Fibroblast of the conjunctiva (primary cell): ENCODE measurements around the gene IFITM2.
"Not testable (repeated sequence)": the region's sequence is repeated elsewhere in the genome, so short reads cannot be mapped to it uniquely, and the experiment has no call there.

ENCODE experiments used
- DNase-seq: peaks from one replicate; pipeline ENCODE4 v3.0.0-alpha.2; 2010; ENCODE audit warnings: low read depth

Gene IFITM2

DNA sequence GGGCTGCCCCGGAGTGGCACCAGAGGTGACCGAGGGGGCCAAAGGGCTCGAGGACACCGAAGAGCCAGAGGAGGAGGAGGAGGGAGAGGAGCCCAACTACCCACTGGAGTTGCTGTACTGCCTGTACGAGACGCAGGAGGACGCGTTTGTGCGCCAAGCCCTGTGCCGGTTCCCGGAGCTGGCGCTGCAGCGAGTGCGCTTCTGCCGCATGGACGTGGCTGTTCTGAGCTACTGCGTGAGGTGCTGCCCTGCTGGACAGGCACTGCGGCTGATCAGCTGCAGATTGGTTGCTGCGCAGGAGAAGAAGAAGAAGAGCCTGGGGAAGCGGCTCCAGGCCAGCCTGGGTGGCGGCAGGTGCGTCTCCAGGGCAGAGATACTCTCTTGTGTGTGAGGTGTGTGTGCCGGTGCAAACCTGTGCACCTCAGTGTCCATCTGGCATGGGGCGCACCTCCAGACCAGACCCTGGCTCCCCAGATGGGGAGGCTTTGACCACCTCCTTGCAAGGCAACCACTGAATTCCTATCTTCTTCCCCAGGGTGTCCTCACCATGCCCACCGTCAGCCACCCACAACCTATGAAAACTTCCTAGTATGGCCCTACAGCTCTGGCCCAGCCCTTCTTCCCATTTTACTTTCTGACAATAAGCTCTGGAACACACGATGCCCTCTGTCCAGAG is 26.0 kb upstream of the IFITM2 start:
- DNase-seq, result no peak

DNA sequence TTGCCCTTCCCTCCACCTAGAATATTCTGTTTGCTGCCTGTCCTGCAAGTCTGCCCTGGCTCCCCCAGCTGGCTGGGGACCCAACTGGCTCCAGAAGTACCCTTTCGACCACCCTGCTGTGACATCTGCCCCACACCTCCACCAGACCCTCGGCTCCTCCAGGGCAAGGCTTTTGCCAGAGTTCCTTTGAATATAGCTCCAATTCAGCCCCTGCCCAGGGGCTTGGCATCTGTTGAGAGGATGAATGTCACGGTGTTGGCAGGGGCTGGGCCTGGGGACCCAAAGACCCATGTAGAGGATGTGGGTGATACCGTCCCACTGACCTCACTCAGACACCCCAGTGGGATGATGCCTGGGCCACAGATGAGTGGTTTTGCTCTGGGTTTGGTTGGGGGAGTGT is 25.4 kb upstream of the IFITM2 start:
- no peak for DNase-seq

DNA sequence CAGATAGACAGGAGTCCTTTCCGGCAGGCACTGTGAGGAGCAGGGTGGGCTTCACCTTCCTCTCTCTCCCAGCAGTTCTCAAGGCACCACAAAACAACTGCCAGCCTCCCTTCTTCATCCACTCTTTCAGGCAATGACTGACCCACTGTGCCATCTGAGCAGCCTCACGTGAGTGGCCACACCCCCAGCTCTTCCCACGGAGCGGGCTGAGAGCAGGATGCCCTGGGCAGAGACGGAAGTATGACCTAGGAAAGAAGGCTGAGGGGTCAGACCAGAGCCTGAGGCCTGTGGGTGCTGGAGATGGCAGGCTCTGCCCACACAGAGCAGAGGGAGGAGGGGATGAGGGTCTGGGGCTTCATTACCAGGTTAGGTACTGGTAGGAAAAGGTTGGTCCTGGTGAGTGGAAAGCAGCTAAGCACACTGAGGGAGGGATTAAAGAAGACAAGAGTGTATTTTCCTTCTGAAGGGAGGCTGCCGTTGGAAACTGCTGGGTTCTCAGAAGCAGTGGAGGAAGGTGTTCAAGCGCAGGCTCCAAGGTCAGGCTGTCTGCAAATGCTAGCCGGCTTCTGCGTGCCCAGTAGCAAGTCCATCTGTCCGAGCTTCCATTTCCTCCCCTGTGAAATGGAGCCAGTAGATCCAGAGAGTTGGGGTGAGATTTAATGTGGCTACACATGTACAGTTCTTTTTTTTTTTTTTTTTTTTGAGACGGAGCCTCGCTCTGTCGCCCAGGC is 24.8 kb upstream of the IFITM2 start:
- no peak for DNase-seq

DNA sequence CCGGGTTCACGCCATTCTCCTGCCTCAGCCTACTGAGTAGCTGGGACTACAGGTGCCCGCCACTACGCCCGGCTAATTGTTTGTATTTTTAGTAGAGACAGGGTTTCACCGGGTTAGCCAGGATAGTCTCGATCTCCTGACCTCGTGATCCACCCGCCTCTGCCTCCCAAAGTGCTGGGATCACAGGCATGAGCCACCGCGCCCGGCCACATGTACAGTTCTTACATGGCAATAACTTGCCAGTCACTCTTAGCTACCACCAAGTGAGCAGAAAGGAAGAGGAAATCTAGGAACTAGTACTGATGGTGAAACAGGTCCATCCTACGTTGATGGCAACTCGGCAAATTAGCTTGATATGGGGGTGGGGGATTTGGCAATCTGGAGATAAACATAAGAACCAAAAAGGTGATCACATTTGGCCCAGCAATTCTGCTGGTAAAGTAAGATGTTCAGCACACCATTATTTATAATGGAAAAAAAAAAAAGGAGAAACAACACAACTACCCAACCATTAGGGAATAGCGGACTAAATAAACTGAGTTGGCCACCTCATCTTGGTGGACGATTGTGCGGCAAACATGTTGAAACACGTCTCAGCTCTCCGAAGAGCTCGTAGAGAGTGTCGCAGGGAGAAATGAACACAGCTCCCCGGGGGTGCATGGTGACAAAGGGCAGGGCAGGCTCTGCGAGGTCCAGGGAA is 24.1 kb upstream of the IFITM2 start:
- DNase-seq, result no peak

DNA sequence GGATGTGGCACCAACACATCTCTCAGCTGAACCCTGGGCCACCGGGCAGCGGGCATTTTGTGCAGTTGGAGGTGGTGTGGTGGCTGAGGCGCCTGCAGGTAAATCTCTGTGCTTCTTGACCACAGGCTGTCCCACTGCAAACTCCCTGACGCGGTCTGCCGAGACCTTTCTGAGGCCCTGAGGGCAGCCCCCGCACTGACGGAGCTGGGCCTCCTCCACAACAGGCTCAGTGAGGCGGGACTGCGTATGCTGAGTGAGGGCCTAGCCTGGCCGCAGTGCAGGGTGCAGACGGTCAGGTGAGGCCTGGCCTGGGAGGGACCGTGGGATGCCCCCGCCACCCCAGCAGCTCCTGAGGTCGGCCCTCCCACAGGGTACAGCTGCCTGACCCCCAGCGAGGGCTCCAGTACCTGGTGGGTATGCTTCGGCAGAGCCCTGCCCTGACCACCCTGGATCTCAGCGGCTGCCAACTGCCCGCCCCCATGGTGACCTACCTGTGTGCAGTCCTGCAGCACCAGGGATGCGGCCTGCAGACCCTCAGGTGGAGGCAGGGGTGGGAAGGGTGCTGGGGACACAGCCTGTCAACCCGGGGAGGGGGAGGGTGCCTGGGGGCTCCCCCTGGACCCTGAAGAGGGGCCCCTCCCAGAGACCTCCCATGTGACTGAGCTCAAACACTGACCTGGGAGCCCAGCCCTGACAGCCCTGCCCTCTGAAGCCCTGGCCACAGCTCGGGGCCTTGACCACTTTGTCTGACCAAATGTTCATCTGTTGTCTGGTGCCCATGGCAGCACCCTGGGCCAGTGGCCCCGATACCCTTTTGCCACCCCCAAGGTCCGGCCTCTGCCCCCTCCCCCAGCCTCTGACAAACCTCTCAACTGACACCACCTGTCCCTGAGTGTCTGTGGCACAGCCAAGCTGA is 23.3 kb upstream of the IFITM2 start:
- DNase-seq, result no peak

DNA sequence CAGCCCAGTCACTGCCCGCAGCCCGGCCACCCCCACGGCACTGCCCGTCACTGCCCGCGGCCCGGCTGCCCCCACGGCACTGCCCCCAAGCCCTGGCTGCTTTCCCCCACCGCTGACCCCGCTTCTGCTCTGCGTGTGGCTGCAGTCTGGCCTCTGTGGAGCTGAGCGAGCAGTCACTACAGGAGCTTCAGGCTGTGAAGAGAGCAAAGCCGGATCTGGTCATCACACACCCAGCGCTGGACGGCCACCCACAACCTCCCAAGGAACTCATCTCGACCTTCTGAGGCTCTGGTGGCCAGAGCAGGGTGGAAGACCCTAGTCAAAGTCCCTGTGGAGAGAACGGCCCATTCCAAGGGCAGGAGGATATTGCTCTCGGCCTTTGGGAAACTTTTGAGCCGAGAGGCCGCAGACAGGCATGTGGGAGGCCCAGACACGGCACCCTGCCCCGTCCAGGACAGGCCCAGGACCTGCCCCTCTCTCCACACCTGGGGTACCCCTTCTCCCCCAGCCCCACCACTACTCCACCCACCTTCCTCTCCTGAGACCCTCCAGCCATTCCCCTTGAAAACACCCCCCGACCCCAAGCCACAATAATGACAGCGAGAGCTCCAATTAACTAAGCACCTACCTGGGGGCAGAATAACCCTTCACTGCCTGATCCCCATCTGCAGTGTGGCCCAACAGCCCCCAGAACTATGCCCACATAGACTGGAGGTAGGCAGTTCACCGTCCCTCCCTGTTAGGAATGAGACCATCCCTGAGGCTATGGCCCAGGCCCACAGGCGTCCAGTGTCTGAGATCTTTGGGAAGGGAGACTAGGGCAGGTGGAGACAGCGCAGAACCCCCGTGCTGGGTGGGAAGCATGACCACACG is 22.4 kb upstream of the IFITM2 start:
- no peak for DNase-seq

DNA sequence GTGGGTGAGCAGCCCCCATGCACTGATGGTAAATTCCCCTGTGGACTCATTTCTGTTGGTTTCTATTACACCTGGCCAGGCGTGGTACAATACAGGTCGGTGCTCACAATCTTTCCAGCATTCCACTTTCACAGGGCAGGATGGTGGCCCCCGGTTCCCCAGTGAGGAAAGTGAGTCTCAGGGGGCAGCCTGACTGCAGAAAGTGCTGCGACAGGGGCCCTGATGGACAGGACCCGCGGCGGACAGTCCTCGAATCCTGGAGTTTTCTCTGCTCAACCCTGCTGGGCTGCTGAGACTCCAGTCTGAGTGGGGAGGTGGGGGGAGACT is 21.8 kb upstream of the IFITM2 start:
- no peak for DNase-seq

DNA sequence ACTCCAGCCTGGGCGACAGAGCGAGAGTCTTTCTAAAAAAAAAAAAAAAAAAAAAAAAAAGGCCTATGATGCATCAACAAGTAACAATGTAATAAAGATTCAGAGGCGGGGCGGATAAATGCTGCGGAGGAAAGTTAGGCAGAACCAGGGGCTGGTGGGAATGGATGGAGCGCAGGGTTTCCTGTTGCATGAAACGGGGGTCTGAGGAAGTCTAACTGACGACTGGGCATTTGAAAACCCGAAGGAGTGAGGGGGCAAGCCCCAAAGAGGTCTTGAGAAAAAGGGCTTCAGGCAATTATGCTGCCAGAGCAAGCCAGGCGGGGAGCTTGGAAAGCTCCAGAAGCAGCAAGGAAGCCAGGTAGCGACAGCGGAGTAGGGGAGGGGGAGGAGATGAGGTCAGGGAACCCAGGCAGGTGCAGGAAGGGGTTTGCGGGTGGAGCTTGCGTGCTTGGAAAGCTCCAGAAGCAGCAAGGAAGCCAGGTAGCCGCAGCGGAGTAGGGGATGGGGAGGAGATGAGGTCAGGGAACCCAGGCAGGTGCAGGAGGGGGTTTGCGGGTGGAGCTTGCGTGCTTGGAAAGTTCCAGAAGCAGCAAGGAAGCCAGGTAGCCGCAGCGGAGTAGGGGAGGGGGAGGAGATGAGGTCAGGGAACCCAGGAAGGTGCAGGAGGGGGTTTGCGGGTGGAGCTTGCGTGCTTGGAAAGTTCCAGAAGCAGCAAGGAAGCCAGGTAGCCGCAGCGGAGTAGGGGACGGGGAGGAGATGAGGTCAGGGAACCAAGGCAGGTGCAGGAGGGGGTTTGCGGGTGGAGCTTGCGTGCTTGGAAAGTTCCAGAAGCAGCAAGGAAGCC is 20.4 kb upstream of the IFITM2 start:
- not testable (repeated sequence) for DNase-seq

DNA sequence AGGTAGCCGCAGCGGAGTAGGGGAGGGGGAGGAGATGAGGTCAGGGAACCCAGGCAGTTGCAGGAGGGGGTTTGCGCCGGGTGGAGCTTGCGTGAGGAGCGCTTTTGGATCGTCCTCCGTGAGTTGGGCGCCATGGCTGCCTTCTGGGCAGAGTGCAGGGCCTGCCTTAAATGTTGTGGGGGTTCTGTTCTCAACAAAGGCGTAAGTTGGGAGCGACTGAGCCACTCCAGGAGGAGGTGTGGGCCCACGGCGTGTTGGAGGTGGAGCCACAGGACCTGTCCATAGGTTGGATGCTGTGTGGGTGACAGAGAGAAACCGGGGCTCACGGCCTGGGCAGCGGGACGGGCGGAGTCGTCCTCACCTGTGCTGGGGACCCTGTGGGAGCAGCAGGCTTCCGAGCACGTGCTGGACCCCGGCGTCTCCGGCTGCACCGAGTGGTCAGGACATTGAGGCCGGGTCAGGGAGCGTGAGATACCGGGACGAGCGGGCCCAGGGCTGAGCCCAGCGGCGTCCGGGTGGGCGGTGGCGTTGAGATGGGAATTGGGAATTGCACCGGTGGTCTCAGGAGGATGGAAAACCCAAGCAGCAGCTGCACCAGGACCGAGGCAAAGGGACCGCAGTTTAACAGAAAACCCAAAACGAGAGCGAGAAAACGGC is 19.7 kb upstream of the IFITM2 start:
- DNase-seq, result no peak

DNA sequence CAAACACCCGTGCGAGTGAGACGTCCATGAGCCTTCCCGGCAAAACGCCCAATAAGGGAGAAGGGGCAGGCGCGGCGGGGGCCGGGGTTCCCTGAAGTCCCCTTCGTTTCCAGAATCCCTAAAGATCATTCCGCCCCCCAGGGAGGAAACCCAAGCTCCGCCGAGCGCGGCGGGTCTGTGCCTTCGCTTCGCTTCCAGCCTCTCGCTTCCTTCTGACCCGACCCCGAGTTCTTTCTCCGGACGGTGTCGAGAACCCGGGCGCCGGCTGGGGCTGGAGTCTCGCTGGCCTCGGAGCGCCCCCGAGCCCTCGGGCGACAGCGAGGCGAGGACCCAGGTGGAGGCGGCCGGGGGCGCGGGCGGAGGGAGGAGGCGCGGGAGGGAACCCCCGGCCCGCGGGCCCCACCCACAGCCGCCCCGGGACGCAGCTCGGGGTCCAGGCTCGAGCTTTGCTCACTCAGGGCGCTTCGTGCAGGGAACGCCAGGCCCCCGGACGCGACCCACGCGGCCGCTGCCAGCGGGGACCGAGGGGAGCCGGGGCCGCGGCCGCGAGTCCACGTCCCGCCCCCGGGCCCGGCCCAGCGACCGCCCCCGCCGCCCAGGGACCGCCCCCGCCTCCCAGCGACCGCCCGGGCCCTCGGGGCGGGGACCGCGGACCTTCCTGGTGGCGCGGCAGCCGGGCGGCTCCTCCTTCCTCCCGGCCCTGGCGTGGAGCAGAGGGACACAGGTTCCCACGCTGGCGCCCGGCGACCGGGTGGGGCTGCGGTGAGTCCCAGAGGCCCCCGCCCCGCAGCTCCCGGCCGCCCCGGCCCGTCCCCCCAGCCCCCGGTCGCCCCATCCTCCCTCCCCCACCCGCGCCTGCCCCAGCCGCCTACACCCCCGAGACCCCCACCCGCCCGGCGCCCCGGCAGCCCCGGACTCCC is 18.9 kb upstream of the IFITM2 start, which contains the start of gene PGGHG:
Gene PGGHG (plus strand): TSS at position 649 of the 920 bp plus-strand sequence. CDS start 691 bp downstream, outside the sequence.
- no peak for DNase-seq

DNA sequence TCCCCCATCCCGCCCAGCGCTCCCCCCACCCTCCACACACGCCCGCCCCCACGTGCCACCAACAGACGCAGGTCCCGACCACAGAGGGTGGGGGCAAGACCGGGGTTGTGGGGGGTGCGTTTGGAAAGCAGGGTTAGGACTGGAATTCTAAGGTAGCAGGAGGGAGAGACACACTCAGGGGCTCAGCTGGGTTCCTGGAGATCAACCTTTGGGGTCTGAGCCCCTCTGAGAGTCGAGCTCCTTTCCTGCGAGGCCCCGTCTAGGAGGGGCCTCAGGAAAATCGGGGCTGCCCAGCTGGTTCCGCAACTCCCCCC is 18.3 kb upstream of the IFITM2 start:
- no peak for DNase-seq

DNA sequence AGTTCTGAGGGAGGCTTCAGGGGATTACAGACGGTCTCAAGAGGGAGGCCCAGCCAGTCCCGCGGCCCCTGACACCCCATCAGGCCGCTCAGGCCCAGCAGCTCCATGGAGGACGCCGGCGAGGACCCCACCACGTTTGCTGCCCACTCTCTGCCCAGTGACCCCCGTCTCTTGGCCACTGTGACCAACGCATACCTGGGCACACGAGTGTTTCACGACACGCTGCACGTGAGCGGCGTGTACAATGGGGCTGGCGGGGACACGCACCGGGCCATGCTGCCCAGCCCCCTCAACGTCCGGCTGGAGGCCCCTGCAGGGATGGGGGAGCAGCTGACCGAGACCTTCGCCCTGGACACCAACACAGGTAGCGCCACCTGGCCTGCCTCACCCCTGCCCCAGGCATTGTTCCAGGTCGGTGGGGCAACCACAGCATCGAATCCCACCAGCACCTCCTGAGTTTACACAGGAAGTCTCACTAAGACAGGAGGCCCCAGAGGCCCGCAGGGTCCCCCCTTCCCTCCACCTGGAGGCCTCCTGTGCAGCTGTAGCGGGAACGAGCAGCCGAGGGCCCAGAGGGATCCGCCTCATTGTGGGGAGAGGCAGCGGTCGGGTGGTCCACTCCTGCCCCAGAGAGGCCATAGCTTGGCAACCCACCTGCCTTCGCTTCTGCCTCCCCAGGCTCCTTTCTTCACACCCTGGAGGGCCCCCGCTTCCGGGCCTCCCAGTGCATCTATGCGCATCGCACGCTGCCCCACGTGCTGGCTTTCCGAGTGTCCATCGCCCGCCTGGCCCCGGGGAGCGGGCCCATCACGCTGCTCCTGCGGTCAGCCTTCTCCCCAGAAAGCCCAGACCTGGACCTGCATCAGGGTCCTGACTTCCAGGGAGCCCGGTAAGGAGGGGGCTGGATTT is 17.6 kb upstream of the IFITM2 start:
- no peak for DNase-seq

DNA sequence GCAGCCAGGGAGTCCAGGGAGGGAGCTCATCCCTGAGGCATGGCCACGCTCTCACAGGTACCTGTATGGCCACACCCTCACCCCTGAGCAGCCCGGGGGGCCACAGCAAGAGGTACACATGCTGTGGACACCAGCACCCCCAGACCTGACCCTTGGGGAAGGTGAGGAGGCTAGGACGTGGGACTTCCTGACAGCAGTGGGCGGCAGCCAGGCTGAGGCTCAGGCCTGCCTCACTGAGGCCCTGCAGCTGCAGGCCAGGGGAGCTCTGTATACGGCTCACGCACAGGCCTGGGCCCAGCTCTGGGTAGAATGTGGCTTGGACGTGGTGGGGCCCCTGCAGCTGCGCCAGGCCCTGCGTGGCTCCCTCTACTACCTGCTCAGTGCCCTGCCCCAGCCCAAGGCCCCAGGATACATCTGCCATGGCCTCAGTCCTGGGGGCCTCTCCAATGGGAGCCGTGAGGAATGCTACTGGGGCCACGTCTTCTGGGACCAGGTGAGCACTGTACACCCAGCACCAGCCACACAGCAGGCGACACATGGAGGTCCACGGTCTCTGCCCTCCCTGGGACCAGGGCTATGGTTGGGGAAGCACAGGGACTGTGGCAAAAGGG is 16.9 kb upstream of the IFITM2 start:
- no peak for DNase-seq

DNA sequence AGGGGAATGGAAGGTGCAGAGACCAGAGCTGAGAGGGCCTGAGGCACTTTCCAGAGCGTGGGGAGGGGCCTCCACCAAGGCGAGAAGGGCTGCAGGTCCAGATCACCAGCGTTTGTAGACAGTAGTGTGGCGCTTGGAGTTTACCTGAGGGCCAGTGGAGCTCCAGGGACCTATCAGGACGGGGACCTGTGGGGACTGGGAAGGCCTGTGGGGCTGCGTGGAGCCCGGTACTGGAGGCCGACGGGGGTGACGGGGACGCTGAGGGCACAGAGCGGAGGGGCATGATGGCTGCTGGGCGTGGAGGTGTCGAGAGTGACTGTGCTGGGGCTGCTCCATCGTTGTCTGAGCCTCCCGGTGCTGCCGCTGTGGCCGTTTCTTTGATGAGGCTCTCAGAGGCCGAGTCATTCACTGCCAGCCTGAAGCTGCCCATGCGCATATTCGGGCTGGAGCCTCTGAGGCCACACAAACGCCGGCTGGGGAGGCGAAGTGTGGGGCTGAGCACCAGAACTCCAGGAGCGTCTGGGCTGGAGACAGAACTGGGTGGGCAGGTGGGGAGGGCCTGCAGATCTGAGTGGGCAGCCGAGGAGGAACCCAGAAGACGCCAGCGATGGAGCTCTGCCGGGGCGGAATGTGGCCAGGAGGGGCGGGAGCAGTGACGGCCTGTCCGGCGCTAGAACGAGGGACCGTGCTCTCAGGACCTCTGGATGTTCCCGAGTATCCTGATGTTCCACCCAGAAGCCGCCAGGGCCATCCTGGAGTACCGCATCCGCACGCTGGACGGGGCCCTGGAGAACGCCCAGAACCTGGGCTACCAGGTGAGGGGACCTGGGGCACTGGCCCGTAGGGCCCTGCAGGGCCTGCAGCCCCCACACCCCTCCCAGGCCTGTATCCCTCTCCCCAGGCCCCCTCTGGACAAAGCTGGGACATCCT is 16.1 kb upstream of the IFITM2 start:
- no peak for DNase-seq

DNA sequence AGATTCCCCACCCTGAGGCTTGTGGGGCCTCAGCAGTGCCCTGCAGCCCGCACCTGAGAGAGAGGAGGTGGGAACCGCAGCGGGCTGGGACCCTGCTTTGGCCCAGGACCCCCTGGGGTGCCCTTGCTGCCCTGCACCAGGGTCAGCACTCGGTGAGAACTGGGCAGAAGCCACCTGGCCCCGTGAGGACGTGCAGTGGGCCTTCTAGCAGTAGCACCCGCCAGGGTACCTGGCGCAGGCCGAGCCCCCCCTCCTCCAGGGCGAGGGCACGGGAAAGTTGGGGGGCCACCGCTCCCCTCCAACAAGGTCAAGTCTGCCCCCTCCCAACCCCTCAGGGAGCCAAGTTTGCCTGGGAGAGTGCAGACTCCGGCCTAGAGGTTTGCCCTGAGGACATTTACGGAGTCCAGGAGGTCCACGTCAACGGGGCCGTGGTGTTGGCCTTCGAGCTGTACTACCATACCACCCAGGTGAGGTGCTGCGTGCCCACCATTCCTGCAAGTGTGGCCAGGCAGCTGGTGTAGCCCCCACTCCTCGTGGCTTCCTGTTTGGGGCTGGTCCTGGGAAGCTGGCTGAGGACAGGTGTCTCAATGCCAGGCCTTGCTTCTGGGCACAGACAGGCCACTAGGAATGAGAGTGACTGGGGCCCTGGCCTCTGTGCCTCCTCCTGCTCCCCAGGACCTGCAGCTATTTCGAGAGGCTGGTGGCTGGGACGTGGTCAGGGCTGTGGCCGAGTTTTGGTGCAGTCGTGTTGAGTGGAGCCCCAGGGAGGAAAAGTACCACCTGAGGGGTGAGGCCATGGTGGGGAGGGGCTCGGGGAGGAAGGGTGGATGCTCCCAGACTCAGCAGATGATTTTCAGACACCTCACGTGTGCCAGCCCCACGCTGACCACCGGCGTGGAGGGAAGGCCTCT is 15.2 kb upstream of the IFITM2 start:
- no peak for DNase-seq
